DOHH2 (cell line): ENCODE data around the gene ZNF682.
"Not testable (repeated sequence)": the region's sequence is repeated elsewhere in the genome, so short reads cannot be mapped to it uniquely, and the experiment has no call there.

Experiments
- H3F3A ChIP-seq: fragments of 200-600 bp; sonication (generic), shearing (Covaris generic); 2 replicates; pipeline ENCODE4 v1.6.0; 2016; ENCODE audit warnings: antibody characterized with exemption, mild to moderate bottlenecking; ENCODE audit not compliant: control insufficient read depth, insufficient read depth
- H3K27ac ChIP-seq: fragments of 200-600 bp; sonication (generic); 2 replicates; pipeline ENCODE4 v1.5.1; 2014; ENCODE audit warnings: low read depth, mild to moderate bottlenecking, low read length, moderate library complexity
- H3K27me3 ChIP-seq: fragments of 200-600 bp; sonication (generic); 2 replicates; pipeline ENCODE4 v1.6.1; 2014; ENCODE audit warnings: mild to moderate bottlenecking, low read length, mixed read lengths; ENCODE audit not compliant: control insufficient read depth
- H3K36me3 ChIP-seq: fragments of 200-600 bp; sonication (generic); 2 replicates; pipeline ENCODE4 v1.6.1; 2014; ENCODE audit warnings: mild to moderate bottlenecking, low read length, moderate library complexity, mixed read lengths; ENCODE audit not compliant: control insufficient read depth
- H3K4me1 ChIP-seq: fragments of 200-600 bp; sonication (generic); 2 replicates; pipeline ENCODE4 v1.6.1; 2014; ENCODE audit warnings: mild to moderate bottlenecking, low read length, mixed read lengths; ENCODE audit not compliant: control insufficient read depth
- H3K4me2 ChIP-seq: fragments of 200-600 bp; sonication (generic); 2 replicates; pipeline ENCODE4 v1.6.0; 2014; ENCODE audit warnings: mild to moderate bottlenecking, low read length, moderate library complexity
- H3K4me3 ChIP-seq: fragments of 200-600 bp; sonication (generic); 2 replicates; pipeline ENCODE4 v1.5.1; 2014; ENCODE audit warnings: mild to moderate bottlenecking, low read length, mixed read lengths
- H3K79me2 ChIP-seq: fragments of 200-600 bp; sonication (generic); 2 replicates; pipeline ENCODE4 v1.6.1; 2014; ENCODE audit warnings: mild to moderate bottlenecking, low read length, mixed read lengths; ENCODE audit not compliant: control insufficient read depth
- H3K9me2 ChIP-seq: fragments of 200-600 bp; sonication (generic); replicated peaks from 2 replicates; pipeline ENCODE4 v1.6.1; 2014; ENCODE audit warnings: mild to moderate bottlenecking, low read length, mixed read lengths; ENCODE audit not compliant: control insufficient read depth
- H3K9me3 ChIP-seq: fragments of 200-600 bp; sonication (generic); 2 replicates; pipeline ENCODE4 v1.6.1; 2014; ENCODE audit warnings: antibody characterized with exemption, low read length, mixed read lengths; ENCODE audit not compliant: control insufficient read depth, insufficient read depth
- H4K20me1 ChIP-seq: fragments of 200-600 bp; sonication (generic); 2 replicates; pipeline ENCODE4 v1.6.0; 2014; ENCODE audit warnings: low read depth, mild to moderate bottlenecking, antibody characterized with exemption, low read length, moderate library complexity; ENCODE audit not compliant: control insufficient read depth, insufficient read depth
- CTCF ChIP-seq: fragments of 200-600 bp; sonication (generic); IDR thresholded peaks from one replicate; pipeline ENCODE4 v1.5.1; 2014; ENCODE audit warnings: antibody characterized with exemption, mild to moderate bottlenecking, low read depth, low read length; ENCODE audit not compliant: poor library complexity, severe bottlenecking
- EZH2phosphoT487 ChIP-seq: fragments of 200-600 bp; sonication (generic); IDR thresholded peaks from 2 replicates; pipeline ENCODE4 v1.6.1; 2017; ENCODE audit warnings: borderline replicate concordance, mild to moderate bottlenecking, antibody characterized with exemption, low read length, moderate library complexity, mixed read lengths

Gene ZNF682

DNA sequence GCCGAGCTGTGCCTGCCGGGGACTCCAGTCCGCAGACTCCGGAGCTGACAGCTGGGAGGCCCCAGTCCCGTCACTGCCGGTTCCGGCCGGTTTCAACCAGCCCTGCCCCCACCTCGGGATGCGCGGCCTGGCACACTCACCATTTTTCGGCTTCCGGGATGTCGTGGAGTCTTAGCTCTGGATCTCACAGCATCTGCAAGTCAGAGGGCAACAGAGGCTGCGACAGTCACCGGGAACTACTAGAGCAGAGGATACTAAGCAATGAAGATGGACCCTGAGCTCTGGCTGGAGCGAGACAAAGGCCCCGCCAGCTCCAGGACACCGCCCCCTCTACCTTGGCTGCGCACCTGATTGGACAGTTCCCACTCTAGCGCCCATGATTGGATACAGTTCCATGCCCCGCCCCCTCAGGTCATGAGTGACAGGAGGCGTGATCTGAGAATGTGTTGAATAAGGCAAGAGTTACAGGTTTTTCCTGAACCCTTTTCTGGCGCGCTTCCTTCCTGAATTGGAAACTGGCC, at the start of gene ZNF682:
TSS of gene ZNF682 (minus strand) at position 303 of the 521 bp plus-strand sequence. CDS start at position 143, 160 bp downstream.
- Histone ChIP-seq H3K9me3 (peaks cover 14% of the 10 kb centered on the region; the same call in 1 of the 2 replicates), H3F3A (no peaks in the 10 kb centered on the region), H3K36me3 (peaks cover 14% of the 10 kb centered on the region; the same call in 1 of the 2 replicates), H4K20me1 (no peaks in the 10 kb centered on the region), H3K9me2 (no peaks in the 10 kb centered on the region), H3K4me2 (peak within 1 kb of the TSS; percentile 65), H3K79me2 (peaks cover 22% of the 10 kb centered on the region), H3K4me3 (peak within 1 kb of the TSS; percentile 87), H3K27ac (peak within 1 kb of the TSS; percentile 37), H3K27me3 (no peaks in the 10 kb centered on the region), H3K4me1 (peaks cover 11% of the 10 kb centered on the region)
- TF ChIP-seq CTCF (no peak), EZH2phosphoT487 (no peak)

DNA sequence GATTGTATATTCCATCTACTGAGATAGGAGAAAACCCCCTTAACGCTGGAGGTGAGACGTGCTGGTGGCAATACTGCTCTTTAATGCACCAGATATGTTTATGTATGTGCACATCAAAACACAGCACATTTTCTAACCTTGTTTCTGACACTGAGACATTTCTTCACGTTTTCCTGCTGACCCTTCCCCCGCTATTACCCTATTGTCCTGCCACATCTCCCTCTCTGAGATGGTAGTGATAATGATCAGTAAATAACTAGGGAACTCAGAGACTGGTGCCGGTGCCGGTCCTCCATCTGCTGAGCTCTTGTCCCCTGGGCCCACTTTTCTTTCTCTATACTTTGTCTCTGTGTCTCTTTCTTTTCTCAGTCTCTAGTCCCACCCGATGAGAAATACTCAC, 43.6 kb upstream of the ZNF682 start:
- Histone ChIP-seq H3K36me3 (peaks cover 38% of the 10 kb centered on the region), H3K79me2 (peaks cover 93% of the 10 kb centered on the region), H3K9me3 (peaks cover 24% of the 10 kb centered on the region; the same call in 1 of the 2 replicates), H3K4me1 (peaks cover 10% of the 10 kb centered on the region)
- H3K4me3 ChIP-seq, H4K20me1 ChIP-seq, H3K27me3 ChIP-seq, H3K4me2 ChIP-seq, H3K27ac ChIP-seq, H3F3A ChIP-seq, H3K9me2 ChIP-seq: not testable (repeated sequence)

DNA sequence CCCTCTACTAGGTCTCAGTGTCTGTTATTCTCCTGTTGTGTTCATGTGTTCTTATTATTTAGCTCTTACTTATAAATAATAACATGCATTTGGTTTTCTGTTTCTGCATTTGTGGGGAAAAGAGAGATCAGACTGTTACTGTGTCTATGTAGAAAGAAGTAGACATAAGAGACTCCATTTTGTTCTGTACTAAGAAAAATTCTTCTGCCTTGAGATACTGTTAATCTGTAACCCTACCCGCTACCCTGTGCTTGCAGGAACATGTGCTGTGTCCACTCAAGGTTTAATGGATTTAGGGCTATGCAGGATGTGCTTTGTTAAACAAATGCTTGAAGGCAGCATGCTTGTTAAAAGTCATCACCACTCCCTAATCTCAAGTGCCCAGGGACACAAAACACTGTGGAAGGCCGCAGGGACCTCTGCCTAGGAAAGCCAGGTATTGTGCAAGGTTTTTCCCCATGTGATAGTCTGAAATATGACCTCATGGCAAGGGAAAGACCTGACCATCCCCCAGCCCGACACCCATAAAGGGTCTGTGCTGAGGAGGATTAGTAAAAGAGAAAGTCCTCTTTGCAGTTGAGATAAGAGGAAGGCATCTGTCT, 43.0 kb upstream of the ZNF682 start:
- not testable (repeated sequence) for H3K9me2 ChIP-seq, H3K27me3 ChIP-seq, H3K4me2 ChIP-seq, H4K20me1 ChIP-seq, H3K4me3 ChIP-seq, H3K27ac ChIP-seq, H3F3A ChIP-seq
- H3K9me3 ChIP-seq = peaks cover 19% of the 10 kb centered on the region; the same call in 1 of the 2 replicates
- peaks cover 10% of the 10 kb centered on the region for H3K4me1 ChIP-seq
- H3K79me2 ChIP-seq = peaks cover 89% of the 10 kb centered on the region
- peaks cover 35% of the 10 kb centered on the region for H3K36me3 ChIP-seq

DNA sequence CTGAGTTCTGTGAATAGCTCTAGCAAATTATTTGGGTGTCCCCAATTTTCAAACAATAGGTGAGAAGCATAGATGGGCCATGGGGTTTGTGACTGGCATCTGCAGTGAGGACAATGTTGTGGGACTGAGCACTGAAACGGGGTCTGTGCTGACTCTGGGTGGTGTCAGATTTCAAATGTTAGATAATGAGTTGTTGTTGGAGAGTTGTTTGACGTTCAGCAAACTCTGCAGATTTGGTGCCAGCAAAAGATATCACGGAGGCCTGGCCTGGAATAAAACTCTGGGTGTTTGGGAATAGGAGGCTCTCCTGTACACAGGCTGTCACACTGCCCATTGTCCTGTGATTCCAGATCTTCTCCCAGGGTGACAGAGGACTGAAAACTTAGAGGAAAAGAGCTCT, 41.4 kb upstream of the ZNF682 start:
- H3K36me3 ChIP-seq = peaks cover 28% of the 10 kb centered on the region
- no peaks in the 10 kb centered on the region for H3K9me2 ChIP-seq
- H3K4me2 ChIP-seq = no peak overlapping the region
- H3F3A ChIP-seq = no peaks in the 10 kb centered on the region
- TF ChIP-seq EZH2phosphoT487 (no peak), CTCF (no peak)
- H3K27ac ChIP-seq = no peak overlapping the region
- peaks cover 75% of the 10 kb centered on the region for H3K79me2 ChIP-seq
- no peak overlapping the region for H3K4me3 ChIP-seq
- no peaks in the 10 kb centered on the region for H4K20me1 ChIP-seq
- peaks cover 10% of the 10 kb centered on the region for H3K4me1 ChIP-seq
- no peaks in the 10 kb centered on the region for H3K27me3 ChIP-seq
- peaks cover 17% of the 10 kb centered on the region; the same call in 1 of the 2 replicates for H3K9me3 ChIP-seq
